Measurements from ENCODE around the gene EHMT1. TPM values are rescaled to one million over a fixed set of nuclear protein-coding genes. Genes with fewer than 3 reads are reported as not detected.

The EHMT1 gene
- polyA plus RNA-seq, 2 of the 4 experiments (the other 2 are of a cell fraction) = 41.3 to 48.0 TPM

DNA sequence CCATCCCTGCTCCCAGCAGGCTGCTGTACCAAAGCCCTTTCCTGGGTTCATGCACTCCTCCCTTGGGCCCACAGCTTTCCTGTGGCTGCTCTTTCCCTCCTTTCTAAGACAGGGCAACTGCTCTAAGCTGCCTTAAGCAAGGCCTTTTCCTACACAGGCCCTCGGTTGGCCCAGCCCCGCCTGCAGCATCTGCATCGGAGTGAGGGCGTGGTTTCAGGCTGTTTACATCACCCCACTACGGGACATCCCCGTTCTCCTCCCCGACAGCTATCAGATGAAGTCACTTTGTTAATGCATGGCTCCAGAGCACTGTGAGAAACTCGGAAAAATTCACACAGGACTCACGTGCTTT, 43.5 kb upstream of the EHMT1 start:
- 83% methylated on average over 9 of the region's 9 CpGs for whole genome bisulfite sequencing (ENCODE audit: missing lambda C conversion rate)
- POLR2A ChIA-PET = no interaction called here
- ATAC-seq = no peak

DNA sequence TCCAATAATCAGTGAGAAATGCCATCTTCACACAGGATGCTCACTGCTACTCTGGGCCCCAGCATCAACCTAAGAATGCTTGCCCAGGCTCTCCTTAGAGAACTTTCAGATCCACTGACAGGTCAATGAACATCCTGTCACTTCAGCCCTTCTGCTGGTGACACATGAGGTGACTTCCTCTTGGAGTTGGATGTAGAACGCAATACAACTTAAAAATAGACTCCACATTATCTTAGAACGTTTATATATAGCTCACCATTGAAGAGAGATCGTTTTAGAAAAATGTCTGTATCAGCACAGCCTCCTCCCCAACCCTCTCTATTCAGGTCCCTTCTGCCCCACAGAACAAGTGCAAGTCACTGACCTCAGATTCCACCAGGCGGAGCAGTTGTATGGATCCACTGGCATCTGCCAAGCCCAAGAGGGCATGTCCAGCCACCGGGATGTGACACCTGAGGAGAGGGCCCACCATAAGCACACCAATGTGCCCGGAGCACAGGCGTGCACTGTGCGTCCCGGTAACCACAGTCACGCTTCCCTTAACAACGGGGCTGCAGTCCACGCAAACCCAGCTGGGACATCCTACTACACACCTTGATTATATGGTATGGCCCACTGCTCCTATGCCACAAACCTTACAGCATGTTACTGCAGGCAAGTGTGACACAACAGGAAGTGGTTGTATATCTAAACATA, 42.9 kb upstream of the EHMT1 start:
- no peak overlapping the region for H3K27ac ChIP-seq
- no peak for ATAC-seq
- ChIA-PET POLR2A (no interaction called here), CTCF (interaction anchor here (1.1 to 9.7 kb wide), 4 partner anchors 16 to 40 kb away, joined by 3 to 175 read pairs (median 4); partner anchors contain the start of gene ZMYND19)
- DNase-seq (ENCODE audit: low read depth in 1 of 2, low spot score in 1 of 2) = no peak
- no peak overlapping the region for H3K4me2 ChIP-seq
- no peak for TF ChIP-seq MAZ (IDR thresholded peaks at IDR 0.05; ENCODE audit: borderline replicate concordance, low read depth, low read length)
- no peak for TF ChIP-seq CBX2 (IDR thresholded peaks at IDR 0.05; ENCODE audit: borderline replicate concordance, low read depth)
- no peak for TF ChIP-seq SMC3 (IDR thresholded peaks at IDR 0.05)
- TF ChIP-seq JUNB (IDR thresholded peaks at IDR 0.05) = no peak
- no peaks in the 10 kb centered on the region for H3K9me3 ChIP-seq
- H3K4me3 ChIP-seq = no peak overlapping the region
- WGBS (ENCODE audit: missing lambda C conversion rate) = 87% methylated on average over 11 of the region's 12 CpGs
- peaks cover 12% of the 10 kb centered on the region; the same call in 2 of the 3 replicates for H3K4me1 ChIP-seq
- no peak for FAIRE-seq

More for the DNA sequence above, 43.5 kb upstream of the EHMT1 start:
- CTCF ChIA-PET = interaction anchor here (1.1 to 1.2 kb wide), 2 partner anchors 17 to 40 kb away, joined by 3 to 4 read pairs; no protein-coding TSS in a partner anchor
- FAIRE-seq (no peak), DNase-seq (ENCODE audit: low read depth in 1 of 2, low spot score in 1 of 2) (no peak)
- H3K9me3 ChIP-seq = no peaks in the 10 kb centered on the region
- no peak overlapping the region for H3K4me3 ChIP-seq
- H3K27ac ChIP-seq = no peak overlapping the region
- no peak overlapping the region for H3K4me2 ChIP-seq
- peaks cover 12% of the 10 kb centered on the region; the same call in 2 of the 3 replicates for H3K4me1 ChIP-seq
- TF ChIP-seq HOXB5 (CRISPR knock-in tag; IDR thresholded peaks at IDR 0.05) (no peak), JUNB (IDR thresholded peaks at IDR 0.05) (no peak), CHD2 (IDR thresholded peaks at IDR 0.05; ENCODE audit: low read length, partially characterized antibody) (no peak)
- TF ChIP-seq, protein P1, sequence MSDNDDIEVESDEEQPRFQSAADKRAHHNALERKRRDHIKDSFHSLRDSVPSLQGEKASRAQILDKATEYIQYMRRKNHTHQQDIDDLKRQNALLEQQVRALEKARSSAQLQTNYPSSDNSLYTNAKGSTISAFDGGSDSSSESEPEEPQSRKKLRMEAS (IDR thresholded peaks at IDR 0.05) = no peak

DNA sequence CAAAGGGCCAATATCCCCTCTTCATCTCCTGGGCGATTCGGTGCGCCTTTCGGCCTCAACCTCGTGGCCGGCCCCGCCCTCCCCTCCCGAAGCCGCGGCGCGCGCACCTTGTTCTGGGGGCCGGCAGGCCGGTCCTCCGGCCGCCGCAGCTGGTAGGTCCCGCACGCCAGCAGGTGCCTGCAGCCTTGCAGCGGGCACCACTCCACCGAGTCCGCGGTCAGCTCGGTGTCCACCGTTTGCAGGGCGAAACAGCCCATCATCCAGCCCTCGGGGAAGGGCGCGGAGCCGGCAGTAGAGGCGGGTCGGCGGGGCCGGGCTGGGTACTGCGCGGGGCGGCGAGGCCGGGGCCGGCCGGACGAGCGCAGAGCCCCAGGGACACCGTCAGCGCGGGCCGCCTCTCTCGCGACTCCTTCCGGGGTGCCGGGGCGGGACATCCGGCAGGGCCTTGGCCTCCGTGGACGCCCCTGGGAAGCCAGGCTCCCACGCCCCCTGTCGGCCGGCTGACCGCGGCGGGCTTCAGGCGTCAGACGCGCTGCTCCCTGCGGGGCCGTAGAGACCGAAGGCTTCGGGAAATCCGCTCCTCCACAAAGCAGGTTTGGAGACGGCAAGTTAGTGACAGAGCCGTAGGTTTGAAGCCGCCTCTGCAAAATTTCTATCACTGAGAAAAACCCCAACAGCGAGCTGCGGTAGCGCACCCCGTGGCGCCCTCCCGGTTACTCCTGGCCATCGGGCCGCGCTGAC, 40.1 kb upstream of the EHMT1 start, which contains the start of gene DPH7:
DPH7 (minus strand) TSS at position 408 of the 741 bp plus-strand sequence; CDS start at position 260, 148 bp downstream.
- 3% methylated on average over 26 of the region's 82 CpGs for WGBS (ENCODE audit: missing lambda C conversion rate)
- no peak for TF ChIP-seq HEYL (CRISPR knock-in tag; IDR thresholded peaks at IDR 0.05)
- peak; percentile 56 for TF ChIP-seq KDM5A (IDR thresholded peaks at IDR 0.05)
- TF ChIP-seq, protein P2, sequence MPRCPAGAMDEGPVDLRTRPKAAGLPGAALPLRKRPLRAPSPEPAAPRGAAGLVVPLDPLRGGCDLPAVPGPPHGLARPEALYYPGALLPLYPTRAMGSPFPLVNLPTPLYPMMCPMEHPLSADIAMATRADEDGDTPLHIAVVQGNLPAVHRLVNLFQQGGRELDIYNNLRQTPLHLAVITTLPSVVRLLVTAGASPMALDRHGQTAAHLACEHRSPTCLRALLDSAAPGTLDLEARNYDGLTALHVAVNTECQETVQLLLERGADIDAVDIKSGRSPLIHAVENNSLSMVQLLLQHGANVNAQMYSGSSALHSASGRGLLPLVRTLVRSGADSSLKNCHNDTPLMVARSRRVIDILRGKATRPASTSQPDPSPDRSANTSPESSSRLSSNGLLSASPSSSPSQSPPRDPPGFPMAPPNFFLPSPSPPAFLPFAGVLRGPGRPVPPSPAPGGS (IDR thresholded peaks at IDR 0.05) = peak; percentile 76; the same call in 2 of the 3 replicates
- TF ChIP-seq, protein P3, sequence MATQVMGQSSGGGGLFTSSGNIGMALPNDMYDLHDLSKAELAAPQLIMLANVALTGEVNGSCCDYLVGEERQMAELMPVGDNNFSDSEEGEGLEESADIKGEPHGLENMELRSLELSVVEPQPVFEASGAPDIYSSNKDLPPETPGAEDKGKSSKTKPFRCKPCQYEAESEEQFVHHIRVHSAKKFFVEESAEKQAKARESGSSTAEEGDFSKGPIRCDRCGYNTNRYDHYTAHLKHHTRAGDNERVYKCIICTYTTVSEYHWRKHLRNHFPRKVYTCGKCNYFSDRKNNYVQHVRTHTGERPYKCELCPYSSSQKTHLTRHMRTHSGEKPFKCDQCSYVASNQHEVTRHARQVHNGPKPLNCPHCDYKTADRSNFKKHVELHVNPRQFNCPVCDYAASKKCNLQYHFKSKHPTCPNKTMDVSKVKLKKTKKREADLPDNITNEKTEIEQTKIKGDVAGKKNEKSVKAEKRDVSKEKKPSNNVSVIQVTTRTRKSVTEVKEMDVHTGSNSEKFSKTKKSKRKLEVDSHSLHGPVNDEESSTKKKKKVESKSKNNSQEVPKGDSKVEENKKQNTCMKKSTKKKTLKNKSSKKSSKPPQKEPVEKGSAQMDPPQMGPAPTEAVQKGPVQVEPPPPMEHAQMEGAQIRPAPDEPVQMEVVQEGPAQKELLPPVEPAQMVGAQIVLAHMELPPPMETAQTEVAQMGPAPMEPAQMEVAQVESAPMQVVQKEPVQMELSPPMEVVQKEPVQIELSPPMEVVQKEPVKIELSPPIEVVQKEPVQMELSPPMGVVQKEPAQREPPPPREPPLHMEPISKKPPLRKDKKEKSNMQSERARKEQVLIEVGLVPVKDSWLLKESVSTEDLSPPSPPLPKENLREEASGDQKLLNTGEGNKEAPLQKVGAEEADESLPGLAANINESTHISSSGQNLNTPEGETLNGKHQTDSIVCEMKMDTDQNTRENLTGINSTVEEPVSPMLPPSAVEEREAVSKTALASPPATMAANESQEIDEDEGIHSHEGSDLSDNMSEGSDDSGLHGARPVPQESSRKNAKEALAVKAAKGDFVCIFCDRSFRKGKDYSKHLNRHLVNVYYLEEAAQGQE (IDR thresholded peaks at IDR 0.05) = no peak
- TF ChIP-seq POLR2AphosphoS2 (conservative IDR thresholded peaks at IDR 0.05; ENCODE audit: low read length) = no peak
- TF ChIP-seq, protein P4, sequence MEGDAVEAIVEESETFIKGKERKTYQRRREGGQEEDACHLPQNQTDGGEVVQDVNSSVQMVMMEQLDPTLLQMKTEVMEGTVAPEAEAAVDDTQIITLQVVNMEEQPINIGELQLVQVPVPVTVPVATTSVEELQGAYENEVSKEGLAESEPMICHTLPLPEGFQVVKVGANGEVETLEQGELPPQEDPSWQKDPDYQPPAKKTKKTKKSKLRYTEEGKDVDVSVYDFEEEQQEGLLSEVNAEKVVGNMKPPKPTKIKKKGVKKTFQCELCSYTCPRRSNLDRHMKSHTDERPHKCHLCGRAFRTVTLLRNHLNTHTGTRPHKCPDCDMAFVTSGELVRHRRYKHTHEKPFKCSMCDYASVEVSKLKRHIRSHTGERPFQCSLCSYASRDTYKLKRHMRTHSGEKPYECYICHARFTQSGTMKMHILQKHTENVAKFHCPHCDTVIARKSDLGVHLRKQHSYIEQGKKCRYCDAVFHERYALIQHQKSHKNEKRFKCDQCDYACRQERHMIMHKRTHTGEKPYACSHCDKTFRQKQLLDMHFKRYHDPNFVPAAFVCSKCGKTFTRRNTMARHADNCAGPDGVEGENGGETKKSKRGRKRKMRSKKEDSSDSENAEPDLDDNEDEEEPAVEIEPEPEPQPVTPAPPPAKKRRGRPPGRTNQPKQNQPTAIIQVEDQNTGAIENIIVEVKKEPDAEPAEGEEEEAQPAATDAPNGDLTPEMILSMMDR (IDR thresholded peaks at IDR 0.05) = peak; percentile 85
- no peak for TF ChIP-seq FOSB (CRISPR knock-in tag; IDR thresholded peaks at IDR 0.05)
- TF ChIP-seq, protein P1 (IDR thresholded peaks at IDR 0.05) = peak; percentile 84
- TF ChIP-seq PHF8 (IDR thresholded peaks at IDR 0.05; ENCODE audit: borderline replicate concordance, low read depth) = peak; percentile 65; the same call in 1 of the 2 replicates
- TF ChIP-seq RAD21 (conservative IDR thresholded peaks at IDR 0.05 in 1 of 2, IDR thresholded peaks at IDR 0.05 in 1 of 2) = peak; percentile 14 to 36; a peak in 3 of 5 replicates
- TF ChIP-seq POLR2A (IDR thresholded peaks at IDR 0.05; ENCODE audit: low read length) = peak; percentile 78
- TF ChIP-seq, protein P5, sequence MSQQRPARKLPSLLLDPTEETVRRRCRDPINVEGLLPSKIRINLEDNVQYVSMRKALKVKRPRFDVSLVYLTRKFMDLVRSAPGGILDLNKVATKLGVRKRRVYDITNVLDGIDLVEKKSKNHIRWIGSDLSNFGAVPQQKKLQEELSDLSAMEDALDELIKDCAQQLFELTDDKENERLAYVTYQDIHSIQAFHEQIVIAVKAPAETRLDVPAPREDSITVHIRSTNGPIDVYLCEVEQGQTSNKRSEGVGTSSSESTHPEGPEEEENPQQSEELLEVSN (IDR thresholded peaks at IDR 0.05; ENCODE audit: borderline replicate concordance, low read depth) = peak; percentile 29; the same call in 1 of the 2 replicates
- no peak for TF ChIP-seq NFE2L2 (conservative IDR thresholded peaks at IDR 0.05; ENCODE audit: low read length)
- TF ChIP-seq ZC3H11A (IDR thresholded peaks at IDR 0.05) = no peak
- peak; percentile 78 to 98 for TF ChIP-seq JUN (IDR thresholded peaks at IDR 0.05)
- no peak for TF ChIP-seq EHF (CRISPR knock-in tag; IDR thresholded peaks at IDR 0.05)
- peak; percentile 37; the same call in 1 of the 2 replicates for TF ChIP-seq GATA3 (IDR thresholded peaks at IDR 0.05; ENCODE audit: borderline replicate concordance)
- no peak for TF ChIP-seq CBX8 (IDR thresholded peaks at IDR 0.05)

More for the DNA sequence above, 40.1 kb upstream of the EHMT1 start, which contains the start of gene DPH7:
- DNase-seq (ENCODE audit: low read depth in 1 of 2, low spot score in 1 of 2) (peak; percentile 91 to 93), ATAC-seq (peak; percentile 96 to 98), FAIRE-seq (no peak)
- H3K4me2 ChIP-seq = peak within 1 kb of the TSS; percentile 94
- ChIA-PET CTCF (interaction anchor here (0.6 to 9.7 kb wide), 17 partner anchors 15 to 530 kb away, joined by 3 to 175 read pairs (median 3); partner anchors contain the start of genes MRPL41 and ZMYND19), POLR2A (interaction anchor here (0.6 to 1.2 kb wide), 2 partner anchors 12 to 26 kb away, joined by 3 read pairs; no protein-coding TSS in a partner anchor)
- peak within 1 kb of the TSS; percentile 72 for H3K4me3 ChIP-seq
- peaks cover 12% of the 10 kb centered on the region; the same call in 2 of the 3 replicates for H3K4me1 ChIP-seq
- H3K9me3 ChIP-seq = no peaks in the 10 kb centered on the region
- H3K27ac ChIP-seq = peak within 1 kb of the TSS; percentile 91 to 97

Measured in A549 (cell line).